A673 (cell line): ENCODE measurements around the gene HBA1.

ENCODE experiments used
- EZH2 ChIP-seq: fragments of 200-600 bp; sonication (generic); IDR thresholded peaks from 2 replicates; pipeline ENCODE4 v1.6.1; 2017; ENCODE audit warnings: borderline replicate concordance, low read depth, mild to moderate bottlenecking, mixed read lengths, antibody characterized with exemption, low read length; ENCODE audit not compliant: poor library complexity, severe bottlenecking
- TF ChIP-seq, protein P1 (sequence below): fragments of 300-800, 200-600 bp; sonication (generic); conservative IDR thresholded peaks from 2 replicates; pipeline ENCODE4 v1.5.1; 2017; ENCODE audit warnings: low read depth, mild to moderate bottlenecking, antibody characterized with exemption, low read length, moderate library complexity, mixed read lengths

DNA sequence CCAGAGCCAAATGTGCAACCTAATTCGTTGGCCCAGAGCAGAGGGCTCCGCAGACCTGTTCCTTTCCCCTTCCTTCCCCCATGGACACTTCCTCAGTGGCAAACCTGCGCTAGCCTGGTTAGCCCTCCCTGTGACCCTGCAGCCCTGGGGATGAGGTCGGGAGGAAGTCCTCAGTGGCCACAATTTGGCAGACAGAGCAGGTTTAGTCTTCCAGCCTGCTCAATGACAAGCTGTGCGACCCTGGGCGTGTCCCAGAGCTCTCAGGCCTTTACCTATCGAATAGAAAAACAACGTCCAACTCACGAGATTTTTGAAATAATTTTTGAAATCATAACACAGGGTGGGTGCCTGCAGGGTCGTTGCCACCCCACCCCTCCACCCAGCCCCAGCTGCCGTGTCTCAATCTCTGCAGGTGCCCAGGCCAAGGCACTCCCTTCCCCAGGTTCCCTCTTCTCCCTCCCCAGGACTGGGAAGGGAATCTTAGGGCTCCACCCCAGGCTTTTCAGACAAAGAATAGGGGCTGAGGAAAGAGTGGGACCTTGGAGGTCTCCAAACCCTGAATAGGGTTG lies 9.3 kb upstream of the HBA1 start:
- TF ChIP-seq, protein P1, sequence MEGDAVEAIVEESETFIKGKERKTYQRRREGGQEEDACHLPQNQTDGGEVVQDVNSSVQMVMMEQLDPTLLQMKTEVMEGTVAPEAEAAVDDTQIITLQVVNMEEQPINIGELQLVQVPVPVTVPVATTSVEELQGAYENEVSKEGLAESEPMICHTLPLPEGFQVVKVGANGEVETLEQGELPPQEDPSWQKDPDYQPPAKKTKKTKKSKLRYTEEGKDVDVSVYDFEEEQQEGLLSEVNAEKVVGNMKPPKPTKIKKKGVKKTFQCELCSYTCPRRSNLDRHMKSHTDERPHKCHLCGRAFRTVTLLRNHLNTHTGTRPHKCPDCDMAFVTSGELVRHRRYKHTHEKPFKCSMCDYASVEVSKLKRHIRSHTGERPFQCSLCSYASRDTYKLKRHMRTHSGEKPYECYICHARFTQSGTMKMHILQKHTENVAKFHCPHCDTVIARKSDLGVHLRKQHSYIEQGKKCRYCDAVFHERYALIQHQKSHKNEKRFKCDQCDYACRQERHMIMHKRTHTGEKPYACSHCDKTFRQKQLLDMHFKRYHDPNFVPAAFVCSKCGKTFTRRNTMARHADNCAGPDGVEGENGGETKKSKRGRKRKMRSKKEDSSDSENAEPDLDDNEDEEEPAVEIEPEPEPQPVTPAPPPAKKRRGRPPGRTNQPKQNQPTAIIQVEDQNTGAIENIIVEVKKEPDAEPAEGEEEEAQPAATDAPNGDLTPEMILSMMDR, result no peak
- TF ChIP-seq EZH2, result no peak
